ENCODE data around the gene CDH4. TPM values are rescaled to one million over a fixed set of nuclear protein-coding genes. Genes with fewer than 3 reads are reported as not detected.

Gene CDH4
- total and polyA plus RNA-seq, 2 donors (not counting 1 experiment from before 2014, with no cell fraction given) = not detected

GRCh38 chr20:61204206-61204605 is 47.9 kb upstream of the CDH4 start:
- POLR2A ChIA-PET = no interaction called here
- no peaks in the 10 kb centered on the region for H4K20me1 ChIP-seq (ENCODE audit: control insufficient read depth, insufficient read depth, low read length, poor library complexity, severe bottlenecking)
- no peak overlapping the region for H3K27ac ChIP-seq (ENCODE audit: low read length in 2 of 2)
- H3K27me3 Mint-ChIP-seq = no peaks in the 10 kb centered on the region
- no peak for ATAC-seq (ENCODE audit: low read depth)
- CTCF ChIA-PET = no interaction called here
- H3K27ac Mint-ChIP-seq = no peak overlapping the region
- H3K4me3 ChIP-seq (ENCODE audit: control extremely low read depth in 1 of 5, extremely low read depth in 1 of 5, insufficient read depth in 1 of 5, low read depth in 2 of 5, low read length in 4 of 5) = no peak overlapping the region
- TF ChIP-seq CTCF (IDR thresholded peaks at IDR 0.05) (no peak), EZH2 (IDR thresholded peaks at IDR 0.05; ENCODE audit: borderline replicate concordance, insufficient read depth, low read depth, low read length, poor library complexity, severe bottlenecking) (no peak)
- WGBS (ENCODE audit: insufficient coverage) = 85% methylated on average over 5 of the region's 8 CpGs
- no peaks in the 10 kb centered on the region for H3K4me1 Mint-ChIP-seq
- intact Hi-C loops (cut with micrococcal nuclease) = no loop called here
- no peaks in the 10 kb centered on the region for H3K36me3 ChIP-seq (replicated peaks in 1 of 2; ENCODE audit: control extremely low read depth in 1 of 2, control insufficient read depth in 1 of 2, extremely low read depth in 1 of 2, insufficient read depth in 2 of 2, low read length in 1 of 2)
- peaks cover 2% of the 10 kb centered on the region for H3K9me3 Mint-ChIP-seq (ENCODE audit: insufficient read depth)
- H2AFZ ChIP-seq (ENCODE audit: insufficient read depth, low read depth, low read length, poor library complexity, severe bottlenecking) = no peak overlapping the region
- H3K4me3 Mint-ChIP-seq = no peak overlapping the region
- H3K9ac ChIP-seq (ENCODE audit: low read length) = no peak overlapping the region
- no peaks in the 10 kb centered on the region for H3K4me1 ChIP-seq (ENCODE audit: control insufficient read depth in 2 of 2, insufficient read depth in 2 of 2, low read length in 2 of 2)
- peaks cover 0 to 13% (median 0%) of the 10 kb centered on the region in 3 donors for H3K9me3 ChIP-seq (ENCODE audit: control extremely low read depth in 1 of 3, control insufficient read depth in 2 of 3, insufficient read depth in 1 of 3, low read length in 2 of 3)
- no peaks in the 10 kb centered on the region for H3K79me2 ChIP-seq (ENCODE audit: control insufficient read depth, insufficient read depth, low read length)
- H3K27me3 ChIP-seq (replicated peaks in 1 of 4; ENCODE audit: control extremely low read depth in 1 of 4, control insufficient read depth in 3 of 4, insufficient read depth in 4 of 4, low read length in 3 of 4) = no peaks in the 10 kb centered on the region
- no peak for DNase-seq
- no peak overlapping the region for H3K4me2 ChIP-seq (replicated peaks; ENCODE audit: low read depth, low read length, poor library complexity, severe bottlenecking)

DNA sequence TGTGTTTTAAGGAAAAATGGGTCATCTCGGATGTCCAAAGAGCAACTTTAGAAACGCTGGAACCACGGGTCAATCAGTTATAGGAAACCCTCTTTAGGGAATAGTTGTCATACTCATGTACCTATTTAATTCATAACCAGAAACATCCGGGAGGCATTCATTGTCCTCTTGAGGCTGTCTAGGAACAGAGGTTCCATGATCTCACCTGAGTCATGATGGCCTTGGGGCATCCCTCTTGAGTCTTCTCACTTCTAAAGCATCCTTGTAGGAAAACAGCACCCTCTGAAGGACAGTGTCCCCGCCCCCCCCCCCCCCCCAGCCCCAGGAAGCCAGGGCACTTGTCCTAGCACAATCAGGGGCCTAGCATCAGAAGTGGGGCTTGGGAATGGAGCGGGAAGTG is 46.3 kb upstream of the CDH4 start:
- no peak overlapping the region for H3K27ac ChIP-seq (ENCODE audit: low read length in 2 of 2)
- H3K9me3 ChIP-seq (ENCODE audit: control extremely low read depth in 1 of 3, control insufficient read depth in 2 of 3, insufficient read depth in 1 of 3, low read length in 2 of 3) = peaks cover 0 to 13% (median 0%) of the 10 kb centered on the region in 3 donors
- Mint-ChIP-seq H3K27me3 (no peaks in the 10 kb centered on the region), H3K4me3 (no peak overlapping the region), H3K4me1 (no peaks in the 10 kb centered on the region), H3K27ac (no peak overlapping the region), H3K9me3 (ENCODE audit: insufficient read depth) (peaks cover 2% of the 10 kb centered on the region)
- H3K4me1 ChIP-seq (ENCODE audit: control insufficient read depth in 2 of 2, insufficient read depth in 2 of 2, low read length in 2 of 2) = no peaks in the 10 kb centered on the region
- no peaks in the 10 kb centered on the region for H4K20me1 ChIP-seq (ENCODE audit: control insufficient read depth, insufficient read depth, low read length, poor library complexity, severe bottlenecking)
- ChIA-PET POLR2A (no interaction called here), CTCF (no interaction called here)
- intact Hi-C loops (cut with micrococcal nuclease) = no loop called here
- no peak overlapping the region for H3K4me3 ChIP-seq (ENCODE audit: control extremely low read depth in 1 of 5, extremely low read depth in 1 of 5, insufficient read depth in 1 of 5, low read depth in 2 of 5, low read length in 4 of 5)
- ATAC-seq (ENCODE audit: low read depth) = no peak
- no peaks in the 10 kb centered on the region for H3K79me2 ChIP-seq (ENCODE audit: control insufficient read depth, insufficient read depth, low read length)
- no CpG with 5 or more reads among the region's 6 CpGs for WGBS (ENCODE audit: insufficient coverage)
- H3K9ac ChIP-seq (ENCODE audit: low read length) = no peak overlapping the region
- no peak for TF ChIP-seq EZH2 (IDR thresholded peaks at IDR 0.05; ENCODE audit: borderline replicate concordance, insufficient read depth, low read depth, low read length, poor library complexity, severe bottlenecking)
- no peak for TF ChIP-seq CTCF (IDR thresholded peaks at IDR 0.05)
- H2AFZ ChIP-seq (ENCODE audit: insufficient read depth, low read depth, low read length, poor library complexity, severe bottlenecking) = no peak overlapping the region
- no peaks in the 10 kb centered on the region for H3K36me3 ChIP-seq (replicated peaks in 1 of 2; ENCODE audit: control extremely low read depth in 1 of 2, control insufficient read depth in 1 of 2, extremely low read depth in 1 of 2, insufficient read depth in 2 of 2, low read length in 1 of 2)
- no peak for DNase-seq
- H3K27me3 ChIP-seq (replicated peaks in 1 of 4; ENCODE audit: control extremely low read depth in 1 of 4, control insufficient read depth in 3 of 4, insufficient read depth in 4 of 4, low read length in 3 of 4) = no peaks in the 10 kb centered on the region
- no peak overlapping the region for H3K4me2 ChIP-seq (replicated peaks; ENCODE audit: low read depth, low read length, poor library complexity, severe bottlenecking)

Data from B cell (primary cell).